BLaER1 (cell line): ENCODE data around the gene CD109.
"Not testable (repeated sequence)": the region's sequence is repeated elsewhere in the genome, so short reads cannot be mapped to it uniquely, and the experiment has no call there.

Experiments
- H3K27ac ChIP-seq: shearing (Covaris generic); formaldehyde crosslinking; 2 replicates; pipeline ENCODE4 v1.8.1; 2022
- H3K27me3 ChIP-seq: shearing (Covaris generic); formaldehyde crosslinking; 2 replicates; pipeline ENCODE4 v1.8.1; 2022
- H3K36me3 ChIP-seq: shearing (Covaris generic); formaldehyde crosslinking; 2 replicates; pipeline ENCODE4 v1.8.1; 2022
- H3K4me1 ChIP-seq: shearing (Covaris generic); formaldehyde crosslinking; 2 replicates; pipeline ENCODE4 v1.8.1; 2022
- H3K4me2 ChIP-seq: shearing (Covaris generic); formaldehyde crosslinking; 2 replicates; pipeline ENCODE4 v1.8.1; 2022
- H3K4me3 ChIP-seq: shearing (Covaris generic); formaldehyde crosslinking; 2 replicates; pipeline ENCODE4 v1.8.1; 2022
- H3K9ac ChIP-seq: shearing (Covaris generic); formaldehyde crosslinking; 2 replicates; pipeline ENCODE4 v1.8.1; 2022
- H3K9me3 ChIP-seq: shearing (Covaris generic); formaldehyde crosslinking; 2 replicates; pipeline ENCODE4 v1.8.1; 2022
- H4K20me1 ChIP-seq: shearing (Covaris generic); formaldehyde crosslinking; 2 replicates; pipeline ENCODE4 v1.8.1; 2022
- Cebpa-rat ChIP-seq: shearing (Covaris generic); IDR thresholded peaks from 2 replicates; pipeline ENCODE4 v1.8.1; 2022

The CD109 gene

GRCh38 chr6:73706971-73707370 lies 11.0 kb downstream of the CD109 start:
- Histone ChIP-seq H3K27ac (no peak overlapping the region), H3K4me3 (no peak overlapping the region), H3K9me3 (no peaks in the 10 kb centered on the region), H3K27me3 (no peaks in the 10 kb centered on the region), H3K4me2 (no peak overlapping the region), H3K4me1 (no peaks in the 10 kb centered on the region), H3K9ac (no peak overlapping the region), H3K36me3 (no peaks in the 10 kb centered on the region), H4K20me1 (no peaks in the 10 kb centered on the region)
- TF ChIP-seq Cebpa-rat = no peak

- Histone ChIP-seq H3K9ac (no peak overlapping the region), H3K4me3 (no peak overlapping the region), H4K20me1 (no peaks in the 10 kb centered on the region), H3K9me3 (no peaks in the 10 kb centered on the region), H3K27ac (no peak overlapping the region), H3K4me1 (peaks cover 20% of the 10 kb centered on the region), H3K36me3 (no peaks in the 10 kb centered on the region), H3K27me3 (no peaks in the 10 kb centered on the region), H3K4me2 (no peak overlapping the region)
- TF ChIP-seq Cebpa-rat = no peak
These were observed 14.5 kb downstream of the CD109 start for GRCh38 chr6:73710470-73710869.

GRCh38 chr6:73710948-73711347 lies 14.9 kb downstream of the CD109 start:
- Histone ChIP-seq H3K4me2 (no peak overlapping the region), H3K36me3 (no peaks in the 10 kb centered on the region), H3K4me3 (no peak overlapping the region), H4K20me1 (no peaks in the 10 kb centered on the region), H3K9ac (no peak overlapping the region), H3K4me1 (peaks cover 20% of the 10 kb centered on the region), H3K27me3 (no peaks in the 10 kb centered on the region), H3K27ac (no peak overlapping the region), H3K9me3 (no peaks in the 10 kb centered on the region)
- no peak for TF ChIP-seq Cebpa-rat

- Histone ChIP-seq H3K4me3 (no peak overlapping the region), H3K4me1 (peaks cover 20% of the 10 kb centered on the region), H3K9ac (no peak overlapping the region), H3K9me3 (no peaks in the 10 kb centered on the region), H3K27me3 (no peaks in the 10 kb centered on the region), H4K20me1 (no peaks in the 10 kb centered on the region), H3K27ac (no peak overlapping the region; the same call in 1 of the 2 replicates), H3K36me3 (no peaks in the 10 kb centered on the region), H3K4me2 (peak overlapping the region; percentile 77)
- no peak for TF ChIP-seq Cebpa-rat
These were observed 16.7 kb downstream of the CD109 start for GRCh38 chr6:73712535-73713173.

- Histone ChIP-seq H3K9ac (0 out of 2 replicates have a peak overlapping the region, but pooled peaks have one; percentile 11), H3K4me3 (peak overlapping the region; percentile 20; the same call in 1 of the 2 replicates), H4K20me1 (no peaks in the 10 kb centered on the region), H3K4me1 (peaks cover 20% of the 10 kb centered on the region), H3K27ac (peak overlapping the region; percentile 71), H3K4me2 (peak overlapping the region; percentile 77), H3K27me3 (no peaks in the 10 kb centered on the region), H3K36me3 (no peaks in the 10 kb centered on the region), H3K9me3 (no peaks in the 10 kb centered on the region)
- no peak for TF ChIP-seq Cebpa-rat
These were observed 17.6 kb downstream of the CD109 start for GRCh38 chr6:73713426-73714147.

- H4K20me1 ChIP-seq, H3K4me2 ChIP-seq, H3K9me3 ChIP-seq, H3K36me3 ChIP-seq, H3K27ac ChIP-seq, H3K27me3 ChIP-seq, H3K4me3 ChIP-seq, H3K9ac ChIP-seq: not testable (repeated sequence)
- peaks cover 20% of the 10 kb centered on the region for H3K4me1 ChIP-seq
These were observed 19.1 kb downstream of the CD109 start for GRCh38 chr6:73715111-73715508.

- Histone ChIP-seq H3K36me3 (no peaks in the 10 kb centered on the region), H3K27ac (no peak overlapping the region), H3K27me3 (no peaks in the 10 kb centered on the region), H4K20me1 (no peaks in the 10 kb centered on the region), H3K4me2 (no peak overlapping the region), H3K4me3 (no peak overlapping the region), H3K4me1 (peaks cover 17% of the 10 kb centered on the region), H3K9me3 (no peaks in the 10 kb centered on the region), H3K9ac (no peak overlapping the region)
- TF ChIP-seq Cebpa-rat = no peak
These were observed 23.0 kb downstream of the CD109 start for GRCh38 chr6:73719046-73719445.

GRCh38 chr6:73722318-73723060 lies 26.5 kb downstream of the CD109 start:
- Histone ChIP-seq H3K9me3 (no peaks in the 10 kb centered on the region), H4K20me1 (no peaks in the 10 kb centered on the region), H3K4me1 (peaks cover 23% of the 10 kb centered on the region), H3K9ac (no peak overlapping the region), H3K4me2 (peak overlapping the region; percentile 36), H3K4me3 (no peak overlapping the region), H3K27ac (no peak overlapping the region), H3K36me3 (no peaks in the 10 kb centered on the region), H3K27me3 (no peaks in the 10 kb centered on the region)
- no peak for TF ChIP-seq Cebpa-rat

GRCh38 chr6:73723480-73723879 lies 27.5 kb downstream of the CD109 start:
- not testable (repeated sequence) for H3K27me3 ChIP-seq, H4K20me1 ChIP-seq, H3K27ac ChIP-seq, H3K36me3 ChIP-seq, H3K4me3 ChIP-seq, H3K4me2 ChIP-seq, H3K9ac ChIP-seq, H3K9me3 ChIP-seq
- peaks cover 23% of the 10 kb centered on the region for H3K4me1 ChIP-seq

GRCh38 chr6:73724389-73724788 lies 28.4 kb downstream of the CD109 start:
- H3K4me2 ChIP-seq = peak overlapping the region; percentile 55; the same call in 1 of the 2 replicates

GRCh38 chr6:73725192-73725591 lies 29.2 kb downstream of the CD109 start:
- not testable (repeated sequence) for H3K9me3 ChIP-seq, H4K20me1 ChIP-seq, H3K36me3 ChIP-seq, H3K27ac ChIP-seq, H3K27me3 ChIP-seq, H3K4me3 ChIP-seq, H3K9ac ChIP-seq
- H3K4me2 ChIP-seq = peak overlapping the region; percentile 55
- H3K4me1 ChIP-seq = peaks cover 23% of the 10 kb centered on the region

More at GRCh38 chr6:73724389-73724788, 28.4 kb downstream of the CD109 start:
- Histone ChIP-seq H3K9me3 (no peaks in the 10 kb centered on the region), H3K4me1 (peaks cover 23% of the 10 kb centered on the region), H3K27me3 (no peaks in the 10 kb centered on the region), H4K20me1 (no peaks in the 10 kb centered on the region), H3K36me3 (no peaks in the 10 kb centered on the region), H3K9ac (no peak overlapping the region), H3K27ac (no peak overlapping the region), H3K4me3 (no peak overlapping the region)
- TF ChIP-seq Cebpa-rat = no peak
